Measurements from ENCODE around the gene ZRANB1.
A peak's percentile ranks its signal among the peaks of the same experiment; 100 is the strongest.

Gene ZRANB1

DNA sequence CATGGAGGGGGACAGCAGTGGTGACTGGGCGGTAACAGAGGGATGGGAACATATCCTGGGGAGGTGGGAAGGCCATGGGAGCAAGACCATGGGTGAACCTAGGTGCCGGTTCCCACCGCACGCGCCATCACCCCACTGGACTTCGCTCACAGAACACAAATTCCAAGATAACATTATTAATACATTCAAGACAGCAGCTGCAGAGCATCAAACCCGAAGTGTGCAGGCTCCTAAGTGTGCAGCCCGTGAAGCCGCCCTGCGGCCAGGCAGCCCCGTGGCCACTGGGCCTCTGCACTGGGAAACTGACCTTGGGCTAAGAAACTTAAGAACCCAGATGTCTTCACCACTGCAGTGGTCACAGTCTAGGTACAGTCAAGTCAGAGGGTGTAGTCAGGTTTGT lies 42.8 kb upstream of the ZRANB1 start:
- TF ChIP-seq, protein P1, sequence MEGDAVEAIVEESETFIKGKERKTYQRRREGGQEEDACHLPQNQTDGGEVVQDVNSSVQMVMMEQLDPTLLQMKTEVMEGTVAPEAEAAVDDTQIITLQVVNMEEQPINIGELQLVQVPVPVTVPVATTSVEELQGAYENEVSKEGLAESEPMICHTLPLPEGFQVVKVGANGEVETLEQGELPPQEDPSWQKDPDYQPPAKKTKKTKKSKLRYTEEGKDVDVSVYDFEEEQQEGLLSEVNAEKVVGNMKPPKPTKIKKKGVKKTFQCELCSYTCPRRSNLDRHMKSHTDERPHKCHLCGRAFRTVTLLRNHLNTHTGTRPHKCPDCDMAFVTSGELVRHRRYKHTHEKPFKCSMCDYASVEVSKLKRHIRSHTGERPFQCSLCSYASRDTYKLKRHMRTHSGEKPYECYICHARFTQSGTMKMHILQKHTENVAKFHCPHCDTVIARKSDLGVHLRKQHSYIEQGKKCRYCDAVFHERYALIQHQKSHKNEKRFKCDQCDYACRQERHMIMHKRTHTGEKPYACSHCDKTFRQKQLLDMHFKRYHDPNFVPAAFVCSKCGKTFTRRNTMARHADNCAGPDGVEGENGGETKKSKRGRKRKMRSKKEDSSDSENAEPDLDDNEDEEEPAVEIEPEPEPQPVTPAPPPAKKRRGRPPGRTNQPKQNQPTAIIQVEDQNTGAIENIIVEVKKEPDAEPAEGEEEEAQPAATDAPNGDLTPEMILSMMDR (IDR thresholded peaks at IDR 0.05), result no peak
- Histone ChIP-seq H3K9me3 (no peaks in the 10 kb centered on the region), H3K4me3 (ENCODE audit: low read depth in 1 of 2, low read length in 1 of 2) (no peak overlapping the region), H3K36me3 (no peaks in the 10 kb centered on the region), H3K27me3 (peaks cover 20% of the 10 kb centered on the region), H3K27ac (no peak overlapping the region), H3K4me1 (ENCODE audit: control insufficient read depth in 1 of 2, insufficient read depth in 1 of 2, low read depth in 1 of 2, low read length in 1 of 2) (peaks cover 13 to 19% of the 10 kb centered on the region in 2 experiments)

DNA sequence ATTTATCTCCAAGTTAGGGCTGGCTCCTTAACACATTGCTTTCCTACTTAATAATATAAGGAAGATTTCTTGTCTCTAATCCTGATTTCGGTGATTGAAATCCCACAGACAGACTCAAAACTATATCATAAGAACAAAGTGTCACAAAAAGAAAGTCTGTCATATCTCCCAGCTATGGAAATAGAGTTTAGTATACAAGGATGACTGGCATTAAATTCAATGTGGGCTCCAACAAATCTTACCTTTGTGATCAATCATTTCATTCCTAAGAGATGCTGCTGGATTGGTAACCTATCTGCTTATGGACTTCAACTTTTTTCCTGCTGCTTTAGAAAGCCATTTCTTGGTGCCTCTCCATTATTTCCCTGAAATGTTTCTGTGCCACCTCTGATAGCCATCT lies 39.5 kb upstream of the ZRANB1 start:
- TF ChIP-seq, protein P1 (IDR thresholded peaks at IDR 0.05), result no peak
- H3K27ac ChIP-seq, result no peak overlapping the region
- no peaks in the 10 kb centered on the region for H3K36me3 ChIP-seq
- H3K9me3 ChIP-seq, result no peaks in the 10 kb centered on the region
- H3K4me3 ChIP-seq (ENCODE audit: low read depth in 1 of 2, low read length in 1 of 2), result no peak overlapping the region
- H3K4me1 ChIP-seq (ENCODE audit: control insufficient read depth in 1 of 2, insufficient read depth in 1 of 2, low read depth in 1 of 2, low read length in 1 of 2), result peaks cover 13 to 26% of the 10 kb centered on the region in 2 experiments
- H3K27me3 ChIP-seq, result peaks cover 3% of the 10 kb centered on the region

DNA sequence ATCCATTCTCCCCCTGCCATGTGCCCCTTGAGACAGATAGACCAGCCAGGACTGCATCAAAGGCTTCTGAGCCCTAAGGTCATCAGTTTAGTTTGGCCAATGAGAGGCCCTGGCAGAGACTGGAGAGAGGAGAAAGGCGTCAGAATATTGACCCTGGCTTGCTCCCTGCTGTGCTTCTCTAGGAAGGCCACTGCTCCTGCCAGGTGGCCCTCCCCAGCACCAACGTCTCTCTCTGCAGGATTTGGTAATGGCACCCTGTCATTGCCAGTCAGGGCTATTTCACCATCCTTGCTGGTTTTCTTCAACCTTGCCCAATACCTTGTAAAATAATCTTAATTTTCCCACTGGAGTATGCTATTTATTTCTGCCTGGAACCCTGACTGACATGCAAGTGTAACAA lies 38.8 kb upstream of the ZRANB1 start:
- Histone ChIP-seq H3K9me3 (no peaks in the 10 kb centered on the region), H3K27ac (peak overlapping the region; percentile 3), H3K4me1 (ENCODE audit: control insufficient read depth in 1 of 2, insufficient read depth in 1 of 2, low read depth in 1 of 2, low read length in 1 of 2) (peaks cover 13 to 26% of the 10 kb centered on the region in 2 experiments), H3K27me3 (no peaks in the 10 kb centered on the region), H3K4me3 (ENCODE audit: low read depth in 1 of 2, low read length in 1 of 2) (no peak overlapping the region), H3K36me3 (no peaks in the 10 kb centered on the region)
- TF ChIP-seq, protein P1 (IDR thresholded peaks at IDR 0.05), result no peak

DNA sequence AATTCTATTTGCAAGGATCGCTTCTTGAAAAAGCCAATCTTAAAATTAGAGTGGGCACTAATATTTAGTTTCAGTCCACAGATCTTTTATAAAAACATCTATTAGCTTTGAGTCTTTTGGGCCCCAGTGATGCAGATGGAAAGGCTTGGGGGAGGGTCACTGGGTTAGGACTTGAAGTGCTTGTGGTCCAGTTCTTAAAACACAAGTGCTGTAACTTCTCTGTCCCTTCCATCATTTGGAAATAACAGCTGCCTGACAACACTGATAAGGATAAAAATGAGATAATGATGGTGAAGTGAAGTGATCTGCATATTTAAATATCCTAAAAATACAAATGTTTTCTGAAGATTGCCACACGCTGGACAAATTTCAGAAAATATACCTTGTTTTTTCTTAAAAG lies 37.1 kb upstream of the ZRANB1 start:
- Histone ChIP-seq H3K27ac (no peak overlapping the region), H3K27me3 (no peaks in the 10 kb centered on the region), H3K4me1 (ENCODE audit: control insufficient read depth in 1 of 2, insufficient read depth in 1 of 2, low read depth in 1 of 2, low read length in 1 of 2) (peaks cover 20 to 32% of the 10 kb centered on the region in 2 experiments), H3K4me3 (ENCODE audit: low read depth in 1 of 2, low read length in 1 of 2) (no peak overlapping the region), H3K9me3 (no peaks in the 10 kb centered on the region), H3K36me3 (no peaks in the 10 kb centered on the region)
- TF ChIP-seq, protein P1 (IDR thresholded peaks at IDR 0.05), result no peak

DNA sequence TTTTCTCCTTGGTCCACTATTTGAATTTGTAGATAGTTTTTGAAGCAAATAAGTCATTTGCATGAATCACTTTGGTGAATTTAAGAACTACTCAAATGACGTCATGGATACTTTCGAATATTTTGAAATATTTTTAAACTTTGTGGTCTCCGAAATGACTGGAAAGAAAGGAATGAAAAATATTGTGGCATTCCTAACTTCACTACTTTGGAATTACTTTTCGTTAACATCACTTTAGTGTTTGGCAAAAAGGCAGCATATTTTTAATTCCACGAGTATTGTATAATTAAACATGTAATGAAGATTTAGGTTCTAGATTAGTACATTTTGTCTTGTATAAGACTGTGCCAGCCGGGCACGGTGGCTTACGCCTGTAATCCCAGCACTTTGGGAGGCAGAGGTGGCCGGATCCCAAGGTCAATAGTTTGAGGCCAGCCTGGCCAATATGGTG lies 35.3 kb upstream of the ZRANB1 start:
- no peak overlapping the region for H3K27ac ChIP-seq
- H3K4me1 ChIP-seq (ENCODE audit: control insufficient read depth in 1 of 2, insufficient read depth in 1 of 2, low read depth in 1 of 2, low read length in 1 of 2), result peaks cover 38 to 50% of the 10 kb centered on the region in 2 experiments
- H3K27me3 ChIP-seq, result no peaks in the 10 kb centered on the region
- H3K36me3 ChIP-seq, result no peaks in the 10 kb centered on the region
- no peak overlapping the region for H3K4me3 ChIP-seq (ENCODE audit: low read depth in 1 of 2, low read length in 1 of 2)
- H3K9me3 ChIP-seq, result no peaks in the 10 kb centered on the region
- TF ChIP-seq, protein P1 (IDR thresholded peaks at IDR 0.05), result no peak

DNA sequence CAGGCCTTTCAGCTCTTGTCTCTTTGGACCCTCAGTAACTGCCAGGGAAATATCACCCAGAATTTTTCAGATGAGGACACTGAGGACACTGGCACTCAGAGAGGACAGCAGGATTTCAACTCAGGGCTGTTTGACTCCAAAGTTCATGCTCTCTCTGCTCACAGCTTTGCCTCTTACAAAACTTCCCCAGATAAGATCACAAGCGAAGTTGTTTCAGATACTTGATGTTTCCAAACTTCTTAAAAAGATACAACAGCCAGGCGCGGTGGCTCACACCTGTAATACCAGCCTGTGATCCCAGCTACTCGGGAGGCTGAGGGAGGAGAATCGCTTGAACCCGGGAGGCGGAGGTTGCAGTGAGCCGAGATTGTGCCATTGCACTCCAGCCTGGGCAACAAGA lies 32.4 kb upstream of the ZRANB1 start:
- Histone ChIP-seq H3K4me1 (ENCODE audit: control insufficient read depth in 1 of 2, insufficient read depth in 1 of 2, low read depth in 1 of 2, low read length in 1 of 2) (peaks cover 42 to 44% of the 10 kb centered on the region in 2 experiments), H3K27ac (peak overlapping the region; percentile 59), H3K27me3 (no peaks in the 10 kb centered on the region), H3K36me3 (no peaks in the 10 kb centered on the region), H3K9me3 (no peaks in the 10 kb centered on the region), H3K4me3 (ENCODE audit: low read depth in 1 of 2, low read length in 1 of 2) (no peak overlapping the region)
- TF ChIP-seq, protein P1 (IDR thresholded peaks at IDR 0.05), result no peak
